K562 (cell line): ENCODE measurements around the gene USP28. TPM values are rescaled to one million over a fixed set of nuclear protein-coding genes. Genes with fewer than 3 reads are reported as not detected.

ENCODE experiments used
- ATAC-seq: fragments of 200-7000 bp; cut with Tn5 transposase; 3 replicates; pipeline ENCODE4 v1.9.1; 2020; ENCODE audit warnings: moderate library complexity
- Bru-seq: library from RNA; stranded (reverse); fragments of 400-500 nt; gene quantifications from one replicate; lab custom pipeline; 2021; lab: Mats Ljungman, UMichigan
- BruChase-seq, 2 experiments: library from RNA; stranded (reverse); fragments of 400-500 nt; gene quantifications; one replicate each; lab custom pipeline; 2021; lab: Mats Ljungman, UMichigan
- BruUV-seq: library from RNA; stranded (reverse); fragments of 400-500 nt; replicated peaks from 2 replicates; lab custom pipeline; 2021; lab: Mats Ljungman, UMichigan
- CTCF ChIA-PET: fragments of 300-600 bp; formaldehyde crosslinking; extraction: SDS; loops from one replicate; lab custom pipeline; 2021; ENCODE audit warnings: low intra/inter-chr PET ratio; lab: Yijun Ruan, JAX
- POLR2A ChIA-PET: fragments of 300-600, 350-650 bp; sonication (Branson Sonifier 250); formaldehyde crosslinking; extraction: SDS; loops from one replicate; lab custom pipeline; 2021; ENCODE audit warnings: antibody characterized with exemption, inconsistent platforms; lab: Yijun Ruan, JAX
- DNase-seq, 4 experiments: peaks; one replicate each; pipeline versions ENCODE4 v3.0.0 to v3.0.0-alpha.2; 2011 to 2018; ENCODE audit warnings: low spot score in 3 of 4, mixed read lengths in 3 of 4; ENCODE audit errors: extremely low read depth in 1 of 4
- FAIRE-seq: peaks from 2 replicates; lab custom pipeline; 2011; peaks lifted over from hg19 to GRCh38; lab: Jason Lieb, UNC
- H2AFZ ChIP-seq: 2 replicates; pipeline ENCODE4 v1.6.0; 2011; ENCODE audit warnings: low read depth, low read length, control low read depth, inconsistent platforms
- H3K27ac ChIP-seq: fragments of 200-600 bp; 3 replicates; pipeline ENCODE4 v1.8.0; 2011; ENCODE audit warnings: low read depth, mild to moderate bottlenecking, control low read depth, inconsistent platforms, low read length, moderate library complexity, mixed read lengths; ENCODE audit errors: extremely low read depth
- H3K27me3 ChIP-seq, 2 experiments: fragments of 300-600 bp in 1 of 2; 2 replicates in 1 of 2; 3 replicates in 1 of 2; pipeline versions ENCODE4 v1.6.0 to v1.8.0; 2011; ENCODE audit warnings: inconsistent platforms in 2 of 2, low read length in 2 of 2, mild to moderate bottlenecking in 1 of 2, mixed read lengths in 1 of 2, moderate library complexity in 1 of 2; ENCODE audit not compliant: control insufficient read depth in 2 of 2, insufficient read depth in 2 of 2
- H3K36me3 ChIP-seq: fragments of 300-600 bp; 3 replicates; pipeline ENCODE4 v1.8.0; 2011; ENCODE audit warnings: mild to moderate bottlenecking, low read length, inconsistent platforms; ENCODE audit not compliant: control insufficient read depth, insufficient read depth
- H3K4me1 ChIP-seq, 2 experiments: fragments of 200-600 bp in 1 of 2; replicated peaks in 1 of 2; 2 replicates in 1 of 2; 3 replicates in 1 of 2; pipeline versions ENCODE4 v1.5.1 to v1.8.0; 2011; ENCODE audit warnings: inconsistent platforms in 2 of 2, low read length in 2 of 2, mild to moderate bottlenecking in 1 of 2, mixed read lengths in 1 of 2, moderate library complexity in 1 of 2; ENCODE audit not compliant: control insufficient read depth in 2 of 2, insufficient read depth in 2 of 2
- H3K4me2 ChIP-seq: 2 replicates; pipeline ENCODE4 v1.6.1; 2011; ENCODE audit warnings: low read length, control low read depth, inconsistent platforms, mixed read lengths; ENCODE audit not compliant: insufficient read depth
- H3K4me3 ChIP-seq: fragments of 200-600 bp; sonication (generic), shearing (Covaris generic); 2 replicates; pipeline ENCODE4 v1.5.1; 2016; ENCODE audit warnings: control low read depth, inconsistent platforms
- H3K79me2 ChIP-seq: fragments of 200-600 bp; 3 replicates; pipeline ENCODE4 v1.8.0; 2011; ENCODE audit warnings: low read length, inconsistent platforms; ENCODE audit not compliant: control insufficient read depth, insufficient read depth
- H3K9ac ChIP-seq, 2 experiments: 2 replicates each; pipeline versions ENCODE4 v1.6.0 to v1.6.1; 2011; ENCODE audit warnings: low read depth in 2 of 2, low read length in 2 of 2, control low read depth in 1 of 2, inconsistent platforms in 1 of 2, mild to moderate bottlenecking in 1 of 2, mixed read lengths in 1 of 2; ENCODE audit not compliant: insufficient read depth in 1 of 2
- H3K9me1 ChIP-seq: one replicate; pipeline ENCODE4 v1.6.0; 2011; ENCODE audit warnings: inconsistent platforms, mild to moderate bottlenecking, low read length, moderate library complexity; ENCODE audit not compliant: control insufficient read depth, insufficient read depth
- H3K9me3 ChIP-seq: replicated peaks from 2 replicates; pipeline ENCODE4 v1.5.1; 2011; ENCODE audit warnings: low read depth, low read length, inconsistent platforms; ENCODE audit not compliant: control insufficient read depth, insufficient read depth
- H4K20me1 ChIP-seq: replicated peaks from 2 replicates; pipeline ENCODE4 v1.6.1; 2011; ENCODE audit warnings: low read length, inconsistent platforms, mixed read lengths; ENCODE audit not compliant: control insufficient read depth, insufficient read depth
- CEBPG ChIP-seq, 3 experiments: fragments of 200-800 bp in 1 of 3; sonication (Bioruptor generic) in 1 of 3; sonication (generic) in 1 of 3; formaldehyde crosslinking in 1 of 3; IDR thresholded peaks in 2 of 3; conservative IDR thresholded peaks in 1 of 3; 2 replicates each; pipeline versions ENCODE4 v1.6.1 to v1.8.0; 2016 to 2022; ENCODE audit warnings: missing compliant biosample characterization in 2 of 3, missing genetic modification characterization in 2 of 3, mild to moderate bottlenecking in 1 of 3, missing genetic modification reagents in 1 of 3
- PURB ChIP-seq: sonication (generic); formaldehyde crosslinking; IDR thresholded peaks from 2 replicates; pipeline ENCODE4 v1.9.0; 2021; ENCODE audit warnings: low read depth, mild to moderate bottlenecking, missing genetic modification reagents
- TAL1 ChIP-seq: fragments of 450-650 bp; IDR thresholded peaks from 2 replicates; pipeline ENCODE4 v1.6.1; 2016; ENCODE audit warnings: mild to moderate bottlenecking
- TCFL5 ChIP-seq: fragments of 250-450 bp; sonication (Bioruptor Pico); conservative IDR thresholded peaks from 2 replicates; pipeline ENCODE4 v1.6.1; 2021; ENCODE audit warnings: mild to moderate bottlenecking, moderate library complexity, matching md5 sums
- WGBS: fragments of 100-300 bp; shearing (Covaris generic); methylation state at CpG from one replicate; pipeline ENCODE4 v1.1.6; 2016; ENCODE audit warnings: low coverage, mixed read lengths; ENCODE audit not compliant: insufficient coverage; ENCODE audit errors: missing lambda C conversion rate; 5-methylcytosine and 5-hydroxymethylcytosine counted together
- in situ Hi-C: fragments of 300-500 bp; cut with MboI; formaldehyde crosslinking; loops from 4 replicates; pipeline ENCODE4 v1.15.0; 2018; ENCODE audit warnings: inconsistent platforms, mixed read lengths
- intact Hi-C: fragments of 100-400 bp; cut with micrococcal nuclease; formaldehyde crosslinking; loops from 2 replicates; pipeline ENCODE4 v1.14.2; 2022
- long read RNA-seq, 3 experiments: library from polyadenylated mRNA in 2 of 3; library from RNA in 1 of 3; unstranded in 2 of 3; stranded (forward) in 1 of 3; transcript quantifications; one replicate each; pipeline ENCODE4 v2.0.0, GENCODE V29; 2019 to 2022
- polyA minus RNA-seq, 3 experiments: library from RNA; depleted of rRNA, polyadenylated mRNA; stranded (reverse); fragments of >200 nt; gene quantifications; 2 replicates each; pipeline ENCODE4 v1.2.3, GENCODE V29; 2011
- polyA plus RNA-seq, 8 experiments: library from polyadenylated mRNA; depleted of rRNA in 4 of 8; stranded (reverse) in 5 of 8; unstranded in 3 of 8; fragments of >200 nt; fragmentation: Nextera tagmentation in 2 of 8; fragmentation: Illumina TruSeq in 1 of 8; extraction: Ambion mirVana in 2 of 8; extraction: Trizol in 1 of 8; gene quantifications; 2 replicates each; pipeline versions ENCODE4 v1.2.1 to v1.2.3, GENCODE V29; 2011 to 2014; ENCODE audit warnings: inconsistent platforms in 1 of 8, missing spikeins in 1 of 8
- total RNA-seq, 7 experiments: library from RNA; depleted of rRNA in 6 of 7; stranded (reverse); fragments of >200 nt in 6 of 7; fragmentation: Illumina TruSeq in 2 of 7; extraction: Trizol in 2 of 7; gene quantifications; 2 replicates each; pipeline versions ENCODE4 v1.2.1 to v1.2.3, GENCODE V29; 2011 to 2021; ENCODE audit warnings: low replicate concordance in 1 of 7
- TF ChIP-seq, protein P1 (sequence below): fragments of 250-450 bp; sonication (Bioruptor Pico); IDR thresholded peaks from 2 replicates; pipeline ENCODE4 v1.8.0; 2022; ENCODE audit warnings: inconsistent platforms, mild to moderate bottlenecking, moderate library complexity, borderline replicate concordance
- TF ChIP-seq, protein P2 (sequence below): sonication (generic); formaldehyde crosslinking; IDR thresholded peaks from 2 replicates; pipeline ENCODE4 v1.4.0; 2020; ENCODE audit warnings: mild to moderate bottlenecking, missing genetic modification reagents

The USP28 gene, protein sequence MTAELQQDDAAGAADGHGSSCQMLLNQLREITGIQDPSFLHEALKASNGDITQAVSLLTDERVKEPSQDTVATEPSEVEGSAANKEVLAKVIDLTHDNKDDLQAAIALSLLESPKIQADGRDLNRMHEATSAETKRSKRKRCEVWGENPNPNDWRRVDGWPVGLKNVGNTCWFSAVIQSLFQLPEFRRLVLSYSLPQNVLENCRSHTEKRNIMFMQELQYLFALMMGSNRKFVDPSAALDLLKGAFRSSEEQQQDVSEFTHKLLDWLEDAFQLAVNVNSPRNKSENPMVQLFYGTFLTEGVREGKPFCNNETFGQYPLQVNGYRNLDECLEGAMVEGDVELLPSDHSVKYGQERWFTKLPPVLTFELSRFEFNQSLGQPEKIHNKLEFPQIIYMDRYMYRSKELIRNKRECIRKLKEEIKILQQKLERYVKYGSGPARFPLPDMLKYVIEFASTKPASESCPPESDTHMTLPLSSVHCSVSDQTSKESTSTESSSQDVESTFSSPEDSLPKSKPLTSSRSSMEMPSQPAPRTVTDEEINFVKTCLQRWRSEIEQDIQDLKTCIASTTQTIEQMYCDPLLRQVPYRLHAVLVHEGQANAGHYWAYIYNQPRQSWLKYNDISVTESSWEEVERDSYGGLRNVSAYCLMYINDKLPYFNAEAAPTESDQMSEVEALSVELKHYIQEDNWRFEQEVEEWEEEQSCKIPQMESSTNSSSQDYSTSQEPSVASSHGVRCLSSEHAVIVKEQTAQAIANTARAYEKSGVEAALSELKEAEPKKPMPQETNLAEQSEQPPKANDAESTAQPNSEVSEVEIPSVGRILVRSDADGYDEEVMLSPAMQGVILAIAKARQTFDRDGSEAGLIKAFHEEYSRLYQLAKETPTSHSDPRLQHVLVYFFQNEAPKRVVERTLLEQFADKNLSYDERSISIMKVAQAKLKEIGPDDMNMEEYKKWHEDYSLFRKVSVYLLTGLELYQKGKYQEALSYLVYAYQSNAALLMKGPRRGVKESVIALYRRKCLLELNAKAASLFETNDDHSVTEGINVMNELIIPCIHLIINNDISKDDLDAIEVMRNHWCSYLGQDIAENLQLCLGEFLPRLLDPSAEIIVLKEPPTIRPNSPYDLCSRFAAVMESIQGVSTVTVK
- 42.1 and 95.4 TPM in 2 replicates for total RNA-seq (2011; cell fraction: chromatin; rRNA removed; ENCODE audit: low replicate concordance)
- total RNA-seq (2011; cell fraction: nucleolus; rRNA removed), result 17.0 and 19.1 TPM in 2 replicates
- 36.1 and 36.6 TPM in 2 replicates for total RNA-seq (2011; cell fraction: nucleoplasm; rRNA removed)
- 16.1 and 18.8 TPM in 2 replicates for total RNA-seq (2014; rRNA removed)
- total RNA-seq (2014; rRNA removed; fragmentation: Illumina TruSeq; extraction: Trizol), result 35.9 and 41.8 TPM in 2 replicates
- 28.0 and 28.5 TPM in 2 replicates for total RNA-seq (2015; rRNA removed; fragmentation: Illumina TruSeq; extraction: Trizol)
- 20.3 and 20.9 TPM in 2 replicates for total RNA-seq (2021)
- 36.4 and 43.5 TPM in 2 replicates for polyA plus RNA-seq (2011; rRNA removed)
- 13.7 and 21.3 TPM in 2 replicates for polyA plus RNA-seq (2011; cell fraction: cytosol; rRNA removed)
- 49.1 and 49.4 TPM in 2 replicates for polyA plus RNA-seq (2011; cell fraction: nucleus; rRNA removed)
- 15.7 and 19.3 TPM in 2 replicates for polyA plus RNA-seq (2012)
- 29.1 and 42.7 TPM in 2 replicates for polyA plus RNA-seq (2014; fragmentation: Illumina TruSeq; extraction: Trizol)
- 1 to 10 TPM; 3.7 to 7.1 TPM for polyA plus RNA-seq (2014; fragmentation: Nextera tagmentation; extraction: Ambion mirVana)
- 18.7 and 20.7 TPM in 2 replicates for polyA plus RNA-seq (2014; rRNA removed)
- 59.8 and 62.6 TPM in 2 replicates for polyA minus RNA-seq (2011; rRNA and poly(A)+ RNA removed)
- 17.6 and 22.3 TPM in 2 replicates for polyA minus RNA-seq (2011; cell fraction: cytosol; rRNA and poly(A)+ RNA removed)
- 12.4 and 28.3 TPM in 2 replicates for polyA minus RNA-seq (2011; cell fraction: nucleus; rRNA and poly(A)+ RNA removed)
- Bru-seq, nascent RNA, result percentile 67 among the genes with signal in this experiment
- BruChase-seq, experiment 1, labeled RNA remaining after a 2-hour chase, result percentile 68 among the genes with signal in this experiment
- percentile 69 among the genes with signal in this experiment for BruChase-seq, experiment 2, labeled RNA remaining after a 6-hour chase
- long read RNA-seq, experiment 1, partial matches to known transcripts, result 5 of 20 reads
- long read RNA-seq, experiment 1, other reads (novel, unspliced or antisense), result 15 of 20 reads
- long read RNA-seq, experiment 2, partial matches to known transcripts, result 1 of 8 reads
- long read RNA-seq, experiment 2, other reads (novel, unspliced or antisense), result 7 of 8 reads
- long read RNA-seq, experiment 3, partial matches to known transcripts, result 0 of 5 reads
- long read RNA-seq, experiment 3, other reads (novel, unspliced or antisense), result 4 of 5 reads

DNA sequence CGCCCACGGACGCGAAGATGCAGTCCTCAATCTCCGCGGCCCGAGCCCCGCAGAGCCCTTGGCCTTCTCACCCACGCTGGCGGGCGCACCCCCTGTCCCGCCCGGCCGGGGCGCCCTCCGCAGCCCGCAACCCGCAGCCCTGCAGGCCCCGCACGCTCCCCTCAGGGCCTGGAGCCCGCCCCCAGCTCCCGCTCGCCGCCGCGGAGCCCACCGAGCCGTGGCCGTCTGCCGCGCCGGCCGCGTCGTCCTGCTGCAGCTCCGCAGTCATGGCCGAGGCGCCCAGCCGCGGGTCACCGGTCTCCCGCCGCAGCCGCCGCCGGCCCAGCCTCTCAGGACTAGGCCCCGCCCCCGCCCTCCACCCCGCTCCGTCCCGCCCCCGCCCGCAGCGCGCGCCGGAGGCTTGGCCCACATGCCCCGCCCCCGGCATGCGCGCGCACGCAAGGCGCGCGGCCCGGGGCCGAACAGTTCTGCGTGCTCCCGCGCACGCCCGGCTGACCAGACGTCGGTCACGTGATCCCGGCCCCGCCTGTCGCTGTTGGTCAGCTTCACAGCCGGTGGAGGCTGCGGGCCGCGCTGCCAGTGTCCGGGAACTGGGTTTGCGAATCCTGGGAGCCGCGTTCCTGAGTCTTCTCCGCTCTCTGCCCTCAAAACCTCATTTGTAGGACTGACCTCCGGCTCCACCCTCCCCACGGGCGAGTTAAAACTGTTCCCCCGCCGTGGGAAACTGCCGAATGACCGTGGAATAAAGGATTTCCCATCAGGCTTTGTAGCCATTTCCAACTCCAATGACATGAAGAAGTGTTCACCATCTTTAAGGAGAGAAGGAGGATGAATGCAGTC is at the start of gene USP28:
TSS of gene USP28 (minus strand) at position 339 of the 840 bp plus-strand sequence. CDS start at position 268, 71 bp downstream.
- in situ Hi-C loops (no loop called here), intact Hi-C loops (no loop called here)
- Histone ChIP-seq H3K9me3 (no peaks in the 10 kb centered on the region), H3K4me1 (peaks cover 18 to 21% of the 10 kb centered on the region in 2 experiments), H2AFZ (peak within 1 kb of the TSS; percentile 96), H3K9ac (peak within 1 kb of the TSS; percentile 82 to 90), H4K20me1 (peaks cover 4% of the 10 kb centered on the region; the same call in 1 of the 2 replicates), H3K27me3 (no peaks in the 10 kb centered on the region), H3K4me2 (peak within 1 kb of the TSS; percentile 82), H3K27ac (peak within 1 kb of the TSS; percentile 88), H3K79me2 (peaks cover 27% of the 10 kb centered on the region), H3K4me3 (peak within 1 kb of the TSS; percentile 77), H3K36me3 (peaks cover 3% of the 10 kb centered on the region; the same call in 2 of the 3 replicates), H3K9me1 (no peaks in the 10 kb centered on the region)
- ATAC-seq (peak; percentile 89), FAIRE-seq (peak; percentile 84), DNase-seq (peak; percentile 98 to 99 (median 98))
- no TSS peak for BruUV-seq
- CTCF ChIA-PET, result no interaction called here
- WGBS, result 1% methylated on average over 43 of the region's 95 CpGs
- POLR2A ChIA-PET, result interaction anchor here (0.6 to 1.9 kb wide), 3 partner anchors 11 to 102 kb away, joined by 3 to 7 read pairs (median 6); partner anchors contain the start of gene ZW10
- TF ChIP-seq TCFL5 (CRISPR knock-in tag) (no peak), TAL1 (no peak), PURB (CRISPR knock-in tag) (no peak), CEBPG (CRISPR knock-in tag; IDR thresholded peaks at IDR 0.05) (peak; percentile 12; the same call in 1 of the 2 replicates), CEBPG (tag; conservative IDR thresholded peaks at IDR 0.05 in 1 of 2, IDR thresholded peaks at IDR 0.05 in 1 of 2) (no peak)
- TF ChIP-seq, protein P1, sequence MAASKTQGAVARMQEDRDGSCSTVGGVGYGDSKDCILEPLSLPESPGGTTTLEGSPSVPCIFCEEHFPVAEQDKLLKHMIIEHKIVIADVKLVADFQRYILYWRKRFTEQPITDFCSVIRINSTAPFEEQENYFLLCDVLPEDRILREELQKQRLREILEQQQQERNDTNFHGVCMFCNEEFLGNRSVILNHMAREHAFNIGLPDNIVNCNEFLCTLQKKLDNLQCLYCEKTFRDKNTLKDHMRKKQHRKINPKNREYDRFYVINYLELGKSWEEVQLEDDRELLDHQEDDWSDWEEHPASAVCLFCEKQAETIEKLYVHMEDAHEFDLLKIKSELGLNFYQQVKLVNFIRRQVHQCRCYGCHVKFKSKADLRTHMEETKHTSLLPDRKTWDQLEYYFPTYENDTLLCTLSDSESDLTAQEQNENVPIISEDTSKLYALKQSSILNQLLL (CRISPR knock-in tag), result no peak
- TF ChIP-seq, protein P2, sequence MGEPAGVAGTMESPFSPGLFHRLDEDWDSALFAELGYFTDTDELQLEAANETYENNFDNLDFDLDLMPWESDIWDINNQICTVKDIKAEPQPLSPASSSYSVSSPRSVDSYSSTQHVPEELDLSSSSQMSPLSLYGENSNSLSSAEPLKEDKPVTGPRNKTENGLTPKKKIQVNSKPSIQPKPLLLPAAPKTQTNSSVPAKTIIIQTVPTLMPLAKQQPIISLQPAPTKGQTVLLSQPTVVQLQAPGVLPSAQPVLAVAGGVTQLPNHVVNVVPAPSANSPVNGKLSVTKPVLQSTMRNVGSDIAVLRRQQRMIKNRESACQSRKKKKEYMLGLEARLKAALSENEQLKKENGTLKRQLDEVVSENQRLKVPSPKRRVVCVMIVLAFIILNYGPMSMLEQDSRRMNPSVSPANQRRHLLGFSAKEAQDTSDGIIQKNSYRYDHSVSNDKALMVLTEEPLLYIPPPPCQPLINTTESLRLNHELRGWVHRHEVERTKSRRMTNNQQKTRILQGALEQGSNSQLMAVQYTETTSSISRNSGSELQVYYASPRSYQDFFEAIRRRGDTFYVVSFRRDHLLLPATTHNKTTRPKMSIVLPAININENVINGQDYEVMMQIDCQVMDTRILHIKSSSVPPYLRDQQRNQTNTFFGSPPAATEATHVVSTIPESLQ (CRISPR knock-in tag), result no peak
